AG10803 (cell line): ENCODE measurements around the gene CCDC85A.

Source experiments
- DNase-seq: peaks from one replicate; pipeline ENCODE4 v3.0.0; 2010; ENCODE audit warnings: low read depth
- H3K4me3 ChIP-seq: 2 replicates; pipeline ENCODE4 v1.5.1; 2011; ENCODE audit warnings: mild to moderate bottlenecking, low read length, control low read depth
- TF ChIP-seq, protein P1 (sequence below): conservative IDR thresholded peaks from 2 replicates; pipeline ENCODE4 v1.5.1; 2011; ENCODE audit warnings: mild to moderate bottlenecking, low read length, control low read depth, inconsistent platforms

Gene CCDC85A

GRCh38 chr2:56333812-56334485 is 150.2 kb downstream of the CCDC85A start:
- TF ChIP-seq, protein P1, sequence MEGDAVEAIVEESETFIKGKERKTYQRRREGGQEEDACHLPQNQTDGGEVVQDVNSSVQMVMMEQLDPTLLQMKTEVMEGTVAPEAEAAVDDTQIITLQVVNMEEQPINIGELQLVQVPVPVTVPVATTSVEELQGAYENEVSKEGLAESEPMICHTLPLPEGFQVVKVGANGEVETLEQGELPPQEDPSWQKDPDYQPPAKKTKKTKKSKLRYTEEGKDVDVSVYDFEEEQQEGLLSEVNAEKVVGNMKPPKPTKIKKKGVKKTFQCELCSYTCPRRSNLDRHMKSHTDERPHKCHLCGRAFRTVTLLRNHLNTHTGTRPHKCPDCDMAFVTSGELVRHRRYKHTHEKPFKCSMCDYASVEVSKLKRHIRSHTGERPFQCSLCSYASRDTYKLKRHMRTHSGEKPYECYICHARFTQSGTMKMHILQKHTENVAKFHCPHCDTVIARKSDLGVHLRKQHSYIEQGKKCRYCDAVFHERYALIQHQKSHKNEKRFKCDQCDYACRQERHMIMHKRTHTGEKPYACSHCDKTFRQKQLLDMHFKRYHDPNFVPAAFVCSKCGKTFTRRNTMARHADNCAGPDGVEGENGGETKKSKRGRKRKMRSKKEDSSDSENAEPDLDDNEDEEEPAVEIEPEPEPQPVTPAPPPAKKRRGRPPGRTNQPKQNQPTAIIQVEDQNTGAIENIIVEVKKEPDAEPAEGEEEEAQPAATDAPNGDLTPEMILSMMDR, result no peak
- no peak for DNase-seq
- no peak overlapping the region for H3K4me3 ChIP-seq

DNA sequence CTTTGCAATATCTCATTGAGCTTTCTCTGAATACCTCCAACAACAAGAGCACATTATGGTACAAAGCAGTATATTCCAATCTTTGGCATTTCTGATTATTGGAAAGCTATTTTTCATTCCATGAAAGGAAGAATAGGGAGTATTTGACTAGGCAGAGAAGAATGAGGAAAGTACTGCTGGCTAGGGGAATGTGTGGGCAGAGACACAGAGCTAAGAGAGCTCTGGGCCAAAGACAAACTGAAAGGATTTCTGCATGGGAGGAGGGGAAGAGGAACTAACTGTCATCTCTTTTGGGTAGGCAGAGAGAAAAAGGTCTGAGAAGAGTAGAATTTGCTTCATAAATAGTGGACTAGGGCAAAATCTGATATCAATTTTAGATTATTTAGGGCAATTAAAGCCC is 150.8 kb downstream of the CCDC85A start:
- TF ChIP-seq, protein P1, result no peak
- peak; percentile 53 for DNase-seq
- H3K4me3 ChIP-seq, result no peak overlapping the region

DNA sequence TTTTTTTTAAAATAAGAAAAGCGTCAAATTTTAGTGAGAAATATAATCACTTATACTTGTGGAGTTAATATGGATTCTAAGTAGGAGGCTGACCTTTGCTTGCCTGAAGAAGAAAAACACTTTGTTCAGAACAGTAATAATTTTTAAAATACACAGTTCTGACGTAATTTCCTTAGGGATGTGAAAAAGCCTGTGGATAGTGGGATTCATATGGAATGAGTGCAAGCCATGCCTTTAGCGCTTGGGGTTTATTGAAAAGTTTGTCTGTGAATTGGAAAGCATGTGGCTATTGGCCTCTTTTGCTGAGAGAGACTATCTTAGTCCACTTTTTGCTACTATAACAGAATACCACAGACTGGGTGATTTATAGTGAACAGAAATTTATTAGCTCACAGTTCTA is 151.3 kb downstream of the CCDC85A start:
- H3K4me3 ChIP-seq, result no peak overlapping the region
- DNase-seq, result peak; percentile 8
- TF ChIP-seq, protein P1, result no peak

DNA sequence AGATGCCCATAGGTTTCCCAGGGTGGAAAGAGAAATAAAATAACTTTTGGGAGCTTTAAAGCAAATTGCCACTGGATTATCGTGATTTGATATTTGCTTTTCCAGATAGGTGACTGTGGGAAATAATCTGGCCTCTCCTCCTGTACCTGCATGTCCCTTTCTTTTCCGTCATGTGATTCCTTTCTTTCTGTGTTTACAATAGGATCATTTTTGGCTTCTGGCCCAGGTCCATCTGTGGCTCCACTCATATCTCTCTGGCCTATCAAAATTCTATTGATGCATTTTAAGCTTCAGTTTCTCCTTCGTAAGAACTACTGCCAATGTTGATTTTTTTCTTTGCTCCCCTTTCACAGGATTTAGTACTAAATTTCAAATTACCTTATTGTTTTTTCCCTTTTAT is 153.6 kb downstream of the CCDC85A start:
- no peak overlapping the region for H3K4me3 ChIP-seq
- TF ChIP-seq, protein P1, result no peak
- no peak for DNase-seq

GRCh38 chr2:56338232-56338631 is 154.4 kb downstream of the CCDC85A start:
- H3K4me3 ChIP-seq, result no peak overlapping the region
- TF ChIP-seq, protein P1, result no peak
- DNase-seq, result no peak

GRCh38 chr2:56344771-56345170 is 161.0 kb downstream of the CCDC85A start:
- no peak overlapping the region for H3K4me3 ChIP-seq
- TF ChIP-seq, protein P1, result no peak
- no peak for DNase-seq

DNA sequence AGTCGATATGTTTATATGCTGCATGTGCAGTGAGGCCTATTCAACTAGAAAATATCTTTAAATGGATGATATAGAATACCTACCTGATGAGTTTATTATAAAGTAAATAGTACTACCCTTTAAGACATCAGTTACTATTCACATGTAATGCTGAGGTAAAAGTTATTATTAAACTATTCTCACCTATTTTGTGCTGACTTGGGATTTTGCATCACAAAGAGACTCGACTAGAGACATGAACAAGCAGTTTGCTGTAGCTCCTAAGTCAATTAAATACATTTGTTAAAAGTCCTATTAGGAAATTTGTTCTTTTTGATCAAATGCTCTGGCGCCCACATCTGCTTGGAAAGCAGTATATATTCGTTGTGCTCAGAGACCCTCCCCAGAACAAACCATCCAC is 164.1 kb downstream of the CCDC85A start:
- DNase-seq, result no peak
- TF ChIP-seq, protein P1, result no peak
- no peak overlapping the region for H3K4me3 ChIP-seq
